ENCODE results near the gene ADGRG4. TPM values are rescaled to one million over a fixed set of nuclear protein-coding genes. Genes with fewer than 3 reads are reported as not detected.

The ADGRG4 gene
- total RNA-seq, 1 donor from 2014 or later = not detected

GRCh38 chrX:136346506-136346905 is 45.7 kb downstream of the ADGRG4 start:
- no peaks in the 10 kb centered on the region for H3K36me3 Mint-ChIP-seq (ENCODE audit: low read depth, unreplicated experiment)
- no peak overlapping the region for H3K27ac Mint-ChIP-seq (ENCODE audit: unreplicated experiment)
- no peak overlapping the region for H3K4me3 Mint-ChIP-seq (ENCODE audit: unreplicated experiment)
- H3K9me3 Mint-ChIP-seq (ENCODE audit: unreplicated experiment) = no peaks in the 10 kb centered on the region
- peaks cover 4% of the 10 kb centered on the region for H3K27me3 Mint-ChIP-seq (ENCODE audit: unreplicated experiment)
- no peak for DNase-seq (ENCODE audit: low spot score)
- no peaks in the 10 kb centered on the region for H3K4me1 Mint-ChIP-seq (ENCODE audit: unreplicated experiment)
- TF ChIP-seq CTCF (IDR thresholded peaks at IDR 0.05; ENCODE audit: unreplicated experiment) = no peak

- Mint-ChIP-seq H3K4me1 (ENCODE audit: unreplicated experiment) (no peaks in the 10 kb centered on the region), H3K4me3 (ENCODE audit: unreplicated experiment) (no peak overlapping the region), H3K9me3 (ENCODE audit: unreplicated experiment) (no peaks in the 10 kb centered on the region), H3K27me3 (ENCODE audit: unreplicated experiment) (peaks cover 4% of the 10 kb centered on the region), H3K27ac (ENCODE audit: unreplicated experiment) (no peak overlapping the region), H3K36me3 (ENCODE audit: low read depth, unreplicated experiment) (no peaks in the 10 kb centered on the region)
- no peak for TF ChIP-seq CTCF (IDR thresholded peaks at IDR 0.05; ENCODE audit: unreplicated experiment)
- no peak for DNase-seq (ENCODE audit: low spot score)
Measured at GRCh38 chrX:136347706-136348105, 46.9 kb downstream of the ADGRG4 start.

- H3K27ac Mint-ChIP-seq (ENCODE audit: unreplicated experiment) = no peak overlapping the region
- H3K4me1 Mint-ChIP-seq (ENCODE audit: unreplicated experiment) = no peaks in the 10 kb centered on the region
- no peak overlapping the region for H3K4me3 Mint-ChIP-seq (ENCODE audit: unreplicated experiment)
Measured at GRCh38 chrX:136353526-136354093, 52.8 kb downstream of the ADGRG4 start.

GRCh38 chrX:136354201-136354600 is 53.4 kb downstream of the ADGRG4 start:
- no peaks in the 10 kb centered on the region for H3K9me3 Mint-ChIP-seq (ENCODE audit: unreplicated experiment)
- no peaks in the 10 kb centered on the region for H3K36me3 Mint-ChIP-seq (ENCODE audit: low read depth, unreplicated experiment)
- TF ChIP-seq CTCF (IDR thresholded peaks at IDR 0.05; ENCODE audit: unreplicated experiment) = no peak
- no peaks in the 10 kb centered on the region for H3K27me3 Mint-ChIP-seq (ENCODE audit: unreplicated experiment)
- no peak for DNase-seq (ENCODE audit: low spot score)
- no peak overlapping the region for H3K4me3 Mint-ChIP-seq (ENCODE audit: unreplicated experiment)
- no peak overlapping the region for H3K27ac Mint-ChIP-seq (ENCODE audit: unreplicated experiment)
- H3K4me1 Mint-ChIP-seq (ENCODE audit: unreplicated experiment) = no peaks in the 10 kb centered on the region

More at GRCh38 chrX:136353526-136354093, 52.8 kb downstream of the ADGRG4 start:
- H3K27me3 Mint-ChIP-seq (ENCODE audit: unreplicated experiment) = no peaks in the 10 kb centered on the region
- no peak for TF ChIP-seq CTCF (IDR thresholded peaks at IDR 0.05; ENCODE audit: unreplicated experiment)
- no peaks in the 10 kb centered on the region for H3K9me3 Mint-ChIP-seq (ENCODE audit: unreplicated experiment)
- DNase-seq (ENCODE audit: low spot score) = no peak
- H3K36me3 Mint-ChIP-seq (ENCODE audit: low read depth, unreplicated experiment) = no peaks in the 10 kb centered on the region

GRCh38 chrX:136369377-136369776 is 68.6 kb downstream of the ADGRG4 start:
- Mint-ChIP-seq H3K27me3 (ENCODE audit: unreplicated experiment) (no peaks in the 10 kb centered on the region), H3K36me3 (ENCODE audit: low read depth, unreplicated experiment) (no peaks in the 10 kb centered on the region), H3K4me3 (ENCODE audit: unreplicated experiment) (no peak overlapping the region), H3K4me1 (ENCODE audit: unreplicated experiment) (no peaks in the 10 kb centered on the region), H3K9me3 (ENCODE audit: unreplicated experiment) (no peaks in the 10 kb centered on the region), H3K27ac (ENCODE audit: unreplicated experiment) (no peak overlapping the region)
- TF ChIP-seq CTCF (IDR thresholded peaks at IDR 0.05; ENCODE audit: unreplicated experiment) = no peak
- DNase-seq (ENCODE audit: low spot score) = no peak
